RWPE2 (cell line): ENCODE results near the gene RGS12.

Experiments
- ATAC-seq: fragments of 200-7000 bp; cut with Tn5 transposase; 3 replicates; pipeline ENCODE4 v1.9.1; 2021; ENCODE audit warnings: low read depth
- DNase-seq: peaks from one replicate; pipeline ENCODE4 v3.0.0-alpha.2; 2020; ENCODE audit warnings: low spot score
- H3K27ac ChIP-seq: fragments of 450-650 bp; 2 replicates; pipeline ENCODE4 v1.5.1; 2017; ENCODE audit warnings: mild to moderate bottlenecking; ENCODE audit not compliant: poor library complexity, severe bottlenecking
- H3K27me3 ChIP-seq: fragments of 250-450 bp; sonication (Bioruptor Pico); 2 replicates; pipeline ENCODE4 v1.5.1; 2021; ENCODE audit warnings: mild to moderate bottlenecking, moderate library complexity; ENCODE audit not compliant: insufficient read depth, poor library complexity, severe bottlenecking
- H3K36me3 ChIP-seq: fragments of 250-450 bp; sonication (Bioruptor Pico); 2 replicates; pipeline ENCODE4 v1.5.1; 2020; ENCODE audit warnings: low read depth, mild to moderate bottlenecking, moderate library complexity
- H3K4me1 ChIP-seq: fragments of 250-450 bp; sonication (Bioruptor Pico); 2 replicates; pipeline ENCODE4 v1.5.1; 2021; ENCODE audit warnings: mild to moderate bottlenecking, moderate library complexity; ENCODE audit not compliant: insufficient read depth, poor library complexity, severe bottlenecking
- H3K4me3 ChIP-seq: fragments of 250-450 bp; sonication (Bioruptor Pico); 2 replicates; pipeline ENCODE4 v1.5.1; 2021; ENCODE audit warnings: mild to moderate bottlenecking, moderate library complexity; ENCODE audit not compliant: severe bottlenecking
- H3K9me3 ChIP-seq: fragments of 250-450 bp; sonication (Bioruptor Pico); 2 replicates; pipeline ENCODE4 v1.5.1; 2021; ENCODE audit warnings: mild to moderate bottlenecking, moderate library complexity; ENCODE audit not compliant: severe bottlenecking
- CTCF ChIP-seq: fragments of 450-650 bp; IDR thresholded peaks from one replicate; pipeline ENCODE4 v1.5.1; 2017; ENCODE audit warnings: mild to moderate bottlenecking, moderate library complexity; ENCODE audit not compliant: poor library complexity, severe bottlenecking

RGS12 gene

GRCh38 chr4:3307486-3307885 lies 14.7 kb downstream of the RGS12 start:
- Histone ChIP-seq H3K27me3 (no peaks in the 10 kb centered on the region), H3K4me3 (no peak overlapping the region), H3K4me1 (peaks cover 12% of the 10 kb centered on the region), H3K36me3 (no peaks in the 10 kb centered on the region), H3K27ac (no peak overlapping the region), H3K9me3 (no peaks in the 10 kb centered on the region)
- DNase-seq (no peak), ATAC-seq (no peak)
- no peak for TF ChIP-seq CTCF

- H3K9me3 ChIP-seq = no peaks in the 10 kb centered on the region
- DNase-seq (peak; percentile 45), ATAC-seq (no peak)
- H3K4me1 ChIP-seq = peaks cover 12% of the 10 kb centered on the region
- no peaks in the 10 kb centered on the region for H3K36me3 ChIP-seq
- no peaks in the 10 kb centered on the region for H3K27me3 ChIP-seq
- no peak for TF ChIP-seq CTCF
- no peak overlapping the region for H3K27ac ChIP-seq
- no peak overlapping the region for H3K4me3 ChIP-seq
Measured at GRCh38 chr4:3307891-3308575, 15.2 kb downstream of the RGS12 start.

- H3K27ac ChIP-seq = no peak overlapping the region
- DNase-seq = peak; percentile 34
- H3K36me3 ChIP-seq = no peaks in the 10 kb centered on the region
- peaks cover 12% of the 10 kb centered on the region for H3K4me1 ChIP-seq
- no peak for ATAC-seq
- H3K4me3 ChIP-seq = no peak overlapping the region
- no peak for TF ChIP-seq CTCF
- no peaks in the 10 kb centered on the region for H3K27me3 ChIP-seq
- no peaks in the 10 kb centered on the region for H3K9me3 ChIP-seq
Measured at GRCh38 chr4:3308691-3309090, 15.9 kb downstream of the RGS12 start.

- DNase-seq = no peak
Measured at GRCh38 chr4:3310301-3311094, 17.7 kb downstream of the RGS12 start.

More at GRCh38 chr4:3310301-3311094, 17.7 kb downstream of the RGS12 start:
- Histone ChIP-seq H3K27me3 (no peaks in the 10 kb centered on the region), H3K4me3 (no peak overlapping the region), H3K36me3 (no peaks in the 10 kb centered on the region), H3K27ac (no peak overlapping the region), H3K9me3 (no peaks in the 10 kb centered on the region), H3K4me1 (peaks cover 12% of the 10 kb centered on the region)
- no peak for TF ChIP-seq CTCF
- no peak for ATAC-seq
